22Rv1 (cell line): Measurements from ENCODE around the gene XPO5.

Experiments
- CTCF ChIP-seq: fragments of 450-650 bp; IDR thresholded peaks from 2 replicates; pipeline ENCODE4 v1.5.1; 2017; ENCODE audit warnings: mild to moderate bottlenecking
- ZFX ChIP-seq: fragments of 450-650 bp; IDR thresholded peaks from 2 replicates; pipeline ENCODE4 v1.6.1; 2017; ENCODE audit warnings: antibody characterized with exemption, borderline replicate concordance

- TF ChIP-seq CTCF (no peak), ZFX (no peak)
Observed at GRCh38 chr6:43481591-43482236, 94.1 kb downstream of the XPO5 start.
